CD4-positive, alpha-beta T cell (primary cell): ENCODE measurements around the gene FAM181A. TPM values are rescaled to one million over a fixed set of nuclear protein-coding genes. Genes with fewer than 3 reads are reported as not detected.

ENCODE experiments used
- ATAC-seq: fragments of 200-7000 bp; cut with Tn5 transposase; one replicate; pipeline ENCODE4 v1.10.0; 2022; ENCODE audit warnings: mild to moderate bottlenecking; ENCODE audit not compliant: poor library complexity
- CTCF ChIA-PET: fragments of 350-600 bp; sonication (Branson Sonifier 250); formaldehyde crosslinking; loops from one replicate; lab custom pipeline; 2021; ENCODE audit warnings: antibody characterized with exemption, inconsistent platforms; lab: Charles Lee
- POLR2A ChIA-PET: fragments of 350-600 bp; sonication (Branson Sonifier 250); formaldehyde crosslinking; loops from one replicate; lab custom pipeline; 2021; ENCODE audit warnings: antibody characterized with exemption, inconsistent platforms; lab: Charles Lee
- DNase-seq, 14 experiments: peaks; one replicate each; pipeline ENCODE4 v3.0.0-alpha.2; 2013 to 2020; ENCODE audit warnings: mixed read lengths in 2 of 14
- H3K27ac ChIP-seq, 2 donors: one replicate each; pipeline versions ENCODE4 v1.5.1 to v1.7.0; 2013; ENCODE audit warnings: low read length in 2 of 2, low read depth in 1 of 2, mild to moderate bottlenecking in 1 of 2
- H3K27me3 ChIP-seq, 2 experiments: 1 replicate in 1 of 2; 2 replicates in 1 of 2; pipeline versions ENCODE4 v1.6.1 to v1.7.0; 2013; ENCODE audit warnings: low read length in 2 of 2, control low read depth in 1 of 2, mild to moderate bottlenecking in 1 of 2, moderate library complexity in 1 of 2; ENCODE audit not compliant: insufficient read depth in 2 of 2, control insufficient read depth in 1 of 2
- H3K36me3 ChIP-seq: one replicate; pipeline ENCODE4 v1.6.1; 2013; ENCODE audit warnings: low read length, control low read depth; ENCODE audit not compliant: insufficient read depth
- H3K4me1 ChIP-seq: one replicate; pipeline ENCODE4 v1.6.1; 2013; ENCODE audit warnings: low read length, control low read depth; ENCODE audit not compliant: insufficient read depth
- H3K4me3 ChIP-seq: one replicate; pipeline ENCODE4 v1.5.1; 2013; ENCODE audit warnings: mild to moderate bottlenecking, low read length, moderate library complexity
- H3K9me3 ChIP-seq, 2 experiments: 1 replicate in 1 of 2; 2 replicates in 1 of 2; pipeline versions ENCODE4 v1.6.1 to v1.7.0; 2013; ENCODE audit warnings: low read length in 2 of 2, mild to moderate bottlenecking in 2 of 2, control low read depth in 1 of 2, moderate library complexity in 1 of 2; ENCODE audit not compliant: control insufficient read depth in 1 of 2, insufficient read depth in 1 of 2
- H3K27ac Mint-ChIP-seq: one replicate; pipeline ENCODE4 v1.8.0; 2020; ENCODE audit warnings: mixed read lengths
- H3K27me3 Mint-ChIP-seq: one replicate; pipeline ENCODE4 v1.8.0; 2021; ENCODE audit warnings: mixed read lengths
- H3K36me3 Mint-ChIP-seq: one replicate; pipeline ENCODE4 v1.8.0; 2021; ENCODE audit warnings: low read depth, mixed read lengths
- H3K4me1 Mint-ChIP-seq: one replicate; pipeline ENCODE4 v1.8.0; 2021; ENCODE audit warnings: low read depth, mixed read lengths
- H3K4me3 Mint-ChIP-seq: one replicate; pipeline ENCODE4 v1.8.0; 2020; ENCODE audit warnings: mild to moderate bottlenecking, mixed read lengths
- H3K9me3 Mint-ChIP-seq: one replicate; pipeline ENCODE4 v1.8.0; 2020; ENCODE audit warnings: mixed read lengths
- CTCF ChIP-seq: fragments of 200-600 bp; IDR thresholded peaks from one replicate; pipeline ENCODE4 v1.8.0; 2022; ENCODE audit warnings: antibody characterized with exemption, mild to moderate bottlenecking
- intact Hi-C, 2 experiments: fragments of 100-400 bp; cut with DNase I in 1 of 2; cut with micrococcal nuclease in 1 of 2; formaldehyde crosslinking; loops; one replicate each; pipeline versions ENCODE4 v1.15.1 to v1.9.0; 2023 to 2025; cut with DNase I, micrococcal nuclease
- total RNA-seq, 174 experiments: library from RNA in 2 of 174; stranded (reverse) in 2 of 174; gene quantifications; one replicate each; pipeline ENCODE4 v1.2.3 and lab custom pipeline; 2021 to 2026

The FAM181A gene
- total RNA-seq, 2 experiments from 2014 or later: not detected

GRCh38 chr14:93954900-93955849 lies 28.0 kb downstream of the FAM181A start:
- Histone ChIP-seq H3K36me3 (no peaks in the 10 kb centered on the region), H3K4me1 (peaks cover 82% of the 10 kb centered on the region), H3K4me3 (peak overlapping the region; percentile 49), H3K27ac (peak overlapping the region; percentile 42 to 71), H3K27me3 (no peaks in the 10 kb centered on the region), H3K9me3 (no peaks in the 10 kb centered on the region)
- no peak for TF ChIP-seq CTCF
- peak overlapping the region; percentile 68 for H3K4me3 Mint-ChIP-seq
- H3K27me3 Mint-ChIP-seq: no peaks in the 10 kb centered on the region
- no peaks in the 10 kb centered on the region for H3K9me3 Mint-ChIP-seq
- DNase-seq (peak in 13 of 14 experiments; percentile 25 to 85 (median 41)), ATAC-seq (peak; percentile 30)
- peak overlapping the region; percentile 73 for H3K27ac Mint-ChIP-seq
- H3K36me3 Mint-ChIP-seq: no peaks in the 10 kb centered on the region
- intact Hi-C loops: loop anchor here (2.0 to 5.0 kb wide), 2 partner anchors 16 to 217 kb away; partner anchors contain the start of gene PPP4R4 (in 1 of the 2)
- ChIA-PET CTCF (interaction anchor here (0.8 to 3.0 kb wide), 3 partner anchors 15 to 16 kb away, joined by 3 to 21 read pairs (median 5); no protein-coding TSS in a partner anchor), POLR2A (interaction anchor here (1.2 to 2.3 kb wide), 5 partner anchors 9 to 23 kb away, joined by 4 to 11 read pairs (median 7); partner anchors contain the start of gene ASB2)
- peaks cover 74% of the 10 kb centered on the region for H3K4me1 Mint-ChIP-seq

GRCh38 chr14:93955850-93956481 lies 28.8 kb downstream of the FAM181A start:
- H3K27ac Mint-ChIP-seq: peak overlapping the region; percentile 73
- Histone ChIP-seq H3K36me3 (no peaks in the 10 kb centered on the region), H3K27me3 (no peaks in the 10 kb centered on the region), H3K4me1 (peaks cover 90% of the 10 kb centered on the region), H3K4me3 (peak overlapping the region; percentile 49), H3K27ac (peak overlapping the region; percentile 42 to 71), H3K9me3 (no peaks in the 10 kb centered on the region)
- intact Hi-C loops: loop anchor here (1.0 to 5.0 kb wide), 3 partner anchors 13 to 216 kb away; partner anchors contain the start of gene PPP4R4 (in 1 of the 2)
- ATAC-seq (no peak), DNase-seq (peak in 1 of 14 experiments; percentile 25)
- H3K4me3 Mint-ChIP-seq: peak overlapping the region; percentile 22
- peaks cover 81% of the 10 kb centered on the region for H3K4me1 Mint-ChIP-seq
- H3K36me3 Mint-ChIP-seq: no peaks in the 10 kb centered on the region
- ChIA-PET POLR2A (interaction anchor here (1.2 to 2.3 kb wide), 5 partner anchors 8 to 22 kb away, joined by 4 to 11 read pairs (median 7); partner anchors contain the start of gene ASB2), CTCF (interaction anchor here (0.8 to 3.0 kb wide), 2 partner anchors 15 to 16 kb away, joined by 5 to 21 read pairs; no protein-coding TSS in a partner anchor)
- no peaks in the 10 kb centered on the region for H3K27me3 Mint-ChIP-seq
- H3K9me3 Mint-ChIP-seq: no peaks in the 10 kb centered on the region
- TF ChIP-seq CTCF: no peak
